Stimulated activated naive CD8-positive, alpha-beta T cell treated with anti-CD3 and anti-CD28 coated beads, Interleukin-15, Interleukin-2, amounts not matched to agents 100 ng/mL and 50 ng/mL, for 24 hours (primary cell): ENCODE results near the gene NR4A1.

Experiments
- H3K27ac Mint-ChIP-seq: one replicate; pipeline ENCODE4 v1.8.0; 2021; ENCODE audit warnings: mild to moderate bottlenecking, mixed read lengths
- H3K27me3 Mint-ChIP-seq: one replicate; pipeline ENCODE4 v1.8.0; 2021; ENCODE audit warnings: mixed read lengths
- H3K36me3 Mint-ChIP-seq: one replicate; pipeline ENCODE4 v1.8.0; 2021; ENCODE audit warnings: low read depth, mixed read lengths
- H3K4me1 Mint-ChIP-seq: one replicate; pipeline ENCODE4 v1.8.0; 2021; ENCODE audit warnings: low read depth, mixed read lengths
- H3K4me3 Mint-ChIP-seq: one replicate; pipeline ENCODE4 v1.8.0; 2021; ENCODE audit warnings: mild to moderate bottlenecking, mixed read lengths
- H3K9me3 Mint-ChIP-seq: one replicate; pipeline ENCODE4 v1.8.0; 2021; ENCODE audit warnings: mixed read lengths

NR4A1 gene

DNA sequence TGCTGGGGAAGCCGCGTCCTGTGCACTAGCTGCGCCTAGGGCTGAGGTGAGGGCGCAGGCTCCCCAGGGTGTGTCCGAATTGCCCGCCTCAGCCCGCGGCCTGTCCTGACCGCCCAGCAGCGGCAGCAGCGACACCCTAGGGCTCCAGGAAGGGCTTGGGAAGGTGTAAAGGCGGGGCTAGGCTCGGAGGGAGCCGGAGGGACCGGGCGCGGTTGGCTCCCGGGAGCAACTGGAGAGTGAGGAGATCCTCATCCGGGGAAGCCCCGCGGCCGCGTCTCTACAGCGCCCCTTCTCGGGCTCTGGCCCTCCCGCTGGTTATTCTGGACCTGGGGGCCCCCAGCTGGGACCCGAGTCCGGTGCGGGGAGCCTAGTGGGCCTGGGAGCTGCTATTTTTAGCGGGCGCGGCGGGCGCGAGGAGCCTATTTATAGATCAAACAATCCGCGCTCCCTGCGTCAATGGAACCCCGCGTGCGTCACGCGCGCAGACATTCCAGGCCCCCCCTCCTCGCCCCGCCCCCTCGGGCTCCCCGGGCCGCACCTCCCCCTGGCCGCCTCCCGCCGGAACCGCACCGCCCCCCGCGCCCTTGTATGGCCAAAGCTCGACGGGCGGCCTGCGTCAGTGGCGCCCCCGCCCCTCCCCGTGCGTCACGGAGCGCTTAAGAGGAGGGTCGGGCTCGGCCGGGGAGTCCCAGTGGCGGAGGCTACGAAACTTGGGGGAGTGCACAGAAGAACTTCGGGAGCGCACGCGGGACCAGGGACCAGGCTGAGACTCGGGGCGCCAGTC is at the start of gene NR4A1:
TSS of gene NR4A1 (plus strand) at position 685 of the 784 bp plus-strand sequence. CDS start 2,887 bp downstream, outside the sequence.
- H3K4me3 Mint-ChIP-seq = peak within 1 kb of the TSS; percentile 99
- no peaks in the 10 kb centered on the region for H3K27me3 Mint-ChIP-seq
- peaks cover 28% of the 10 kb centered on the region for H3K4me1 Mint-ChIP-seq
- H3K36me3 Mint-ChIP-seq = peaks cover 33% of the 10 kb centered on the region
- no peaks in the 10 kb centered on the region for H3K9me3 Mint-ChIP-seq
- peak within 1 kb of the TSS; percentile 95 for H3K27ac Mint-ChIP-seq

DNA sequence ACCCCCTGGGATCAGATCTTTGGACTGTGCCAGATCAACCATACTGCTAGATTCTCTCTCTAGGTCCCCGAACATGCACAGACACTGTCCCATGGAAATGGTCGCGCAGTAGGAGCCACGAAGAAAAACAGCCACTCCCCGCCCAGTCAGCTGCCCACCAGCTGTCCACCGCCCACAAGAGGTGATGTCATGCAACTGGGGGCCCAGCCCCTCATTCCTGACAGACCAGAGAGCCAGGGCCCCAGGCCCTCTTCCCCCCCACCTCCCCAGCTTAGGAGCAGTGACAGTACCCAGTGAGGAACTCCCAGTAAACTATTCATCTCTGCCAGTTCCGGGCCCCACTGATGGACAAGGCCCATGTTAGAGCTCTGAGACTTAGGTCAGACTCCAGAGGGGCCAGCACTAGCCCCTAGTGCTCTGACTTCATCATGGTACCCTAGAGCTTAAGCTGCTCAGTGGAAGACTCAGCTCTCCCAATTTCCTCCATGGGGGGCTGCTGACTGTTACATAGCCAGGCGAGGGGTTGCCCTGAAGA is 48.2 kb upstream of the NR4A1 start:
- peaks cover 3% of the 10 kb centered on the region for H3K27me3 Mint-ChIP-seq
- H3K4me3 Mint-ChIP-seq = no peak overlapping the region
- H3K4me1 Mint-ChIP-seq = peaks cover 26% of the 10 kb centered on the region
- H3K36me3 Mint-ChIP-seq = peaks cover 3% of the 10 kb centered on the region
- no peak overlapping the region for H3K27ac Mint-ChIP-seq
- no peaks in the 10 kb centered on the region for H3K9me3 Mint-ChIP-seq

DNA sequence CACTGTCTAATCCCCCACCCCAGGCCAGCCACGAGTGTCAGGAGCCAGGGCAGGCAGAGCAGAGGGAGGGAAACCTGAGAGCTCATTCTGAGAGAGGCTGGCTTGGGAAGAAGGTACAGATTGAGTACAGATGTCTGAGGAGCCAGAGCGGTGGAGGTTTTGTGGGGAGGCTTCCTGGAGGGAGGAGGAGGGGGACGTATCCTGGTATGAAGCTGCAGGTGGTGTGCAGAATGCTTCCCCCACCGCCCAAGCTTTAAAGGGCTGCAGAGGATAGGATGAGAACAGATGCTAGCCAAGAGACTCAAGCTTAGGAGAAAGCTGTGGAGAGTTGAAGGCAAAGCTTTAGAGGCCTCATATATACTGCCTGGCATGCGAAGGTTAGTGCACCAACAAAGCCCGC is 47.7 kb upstream of the NR4A1 start:
- peaks cover 31% of the 10 kb centered on the region for H3K4me1 Mint-ChIP-seq
- H3K27me3 Mint-ChIP-seq = peaks cover 3% of the 10 kb centered on the region
- H3K36me3 Mint-ChIP-seq = peaks cover 3% of the 10 kb centered on the region
- H3K4me3 Mint-ChIP-seq = no peak overlapping the region
- H3K27ac Mint-ChIP-seq = no peak overlapping the region
- no peaks in the 10 kb centered on the region for H3K9me3 Mint-ChIP-seq

DNA sequence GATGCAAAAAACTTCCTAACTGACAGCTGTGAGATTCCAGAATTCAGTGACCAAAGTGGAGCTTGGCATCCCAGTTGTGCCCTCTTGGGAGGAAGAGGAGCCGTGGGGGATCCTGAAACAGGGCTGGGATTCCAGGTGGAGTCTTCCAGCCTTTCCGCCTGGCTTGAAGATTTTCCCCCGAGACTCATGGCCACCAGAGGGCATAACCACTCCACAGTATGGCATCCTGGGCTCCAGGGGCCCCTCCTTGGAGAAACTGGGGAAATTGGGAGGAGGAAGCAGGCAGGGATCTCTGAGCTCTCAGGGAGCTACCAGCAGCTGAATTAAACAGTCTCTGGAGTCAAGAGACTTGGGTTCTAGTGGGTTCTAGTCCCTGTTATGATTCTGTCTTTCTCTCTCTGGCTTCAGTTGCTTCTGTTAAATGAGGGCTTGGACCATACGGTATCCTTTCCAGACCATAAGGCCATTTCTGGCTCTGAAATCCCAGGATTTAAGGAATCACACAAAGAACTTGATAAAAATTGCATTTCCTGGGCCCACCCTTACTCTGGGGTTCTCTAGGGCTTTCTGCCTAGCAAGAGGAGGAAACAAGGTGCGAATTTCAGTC is 47.1 kb upstream of the NR4A1 start:
- no peak overlapping the region for H3K27ac Mint-ChIP-seq
- H3K9me3 Mint-ChIP-seq = no peaks in the 10 kb centered on the region
- H3K27me3 Mint-ChIP-seq = peaks cover 3% of the 10 kb centered on the region
- no peak overlapping the region for H3K4me3 Mint-ChIP-seq
- H3K4me1 Mint-ChIP-seq = peaks cover 36% of the 10 kb centered on the region
- peaks cover 7% of the 10 kb centered on the region for H3K36me3 Mint-ChIP-seq

DNA sequence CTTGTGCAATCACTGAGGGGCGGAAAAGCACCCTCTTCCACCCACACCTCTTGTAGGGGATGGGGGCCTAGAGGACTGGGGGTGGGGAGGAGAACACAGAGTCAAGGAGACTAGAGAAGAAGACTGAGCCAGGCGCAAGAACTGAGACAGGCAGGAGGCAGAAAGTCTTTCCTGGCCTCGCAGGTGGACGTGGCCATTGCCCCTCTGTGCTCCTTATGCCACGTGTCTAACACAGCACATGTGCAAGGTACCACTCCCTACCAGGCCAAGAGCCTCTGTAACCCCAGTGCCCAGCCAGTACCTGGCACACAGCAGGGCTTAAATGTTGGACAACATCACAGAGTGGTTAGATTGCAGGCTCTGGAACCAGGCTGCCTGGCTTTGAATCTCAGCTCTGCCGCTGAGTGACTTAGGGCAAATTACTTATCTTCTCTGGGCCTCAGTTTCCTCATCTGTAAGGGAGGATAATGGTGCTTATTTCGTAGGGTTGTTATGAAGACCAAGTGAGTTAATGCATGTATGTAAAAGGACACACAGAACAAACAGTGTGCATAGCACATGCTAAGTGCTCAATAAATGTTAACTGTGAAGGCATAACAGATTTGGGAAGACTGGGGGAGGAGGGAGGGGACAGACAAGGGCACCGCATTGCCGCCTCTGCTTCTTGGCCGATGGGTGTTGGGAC is 45.9 kb upstream of the NR4A1 start:
- peaks cover 3% of the 10 kb centered on the region for H3K27me3 Mint-ChIP-seq
- H3K4me3 Mint-ChIP-seq = peak overlapping the region; percentile 27
- H3K27ac Mint-ChIP-seq = no peak overlapping the region
- H3K9me3 Mint-ChIP-seq = no peaks in the 10 kb centered on the region
- H3K36me3 Mint-ChIP-seq = peaks cover 7% of the 10 kb centered on the region
- H3K4me1 Mint-ChIP-seq = peaks cover 30% of the 10 kb centered on the region

DNA sequence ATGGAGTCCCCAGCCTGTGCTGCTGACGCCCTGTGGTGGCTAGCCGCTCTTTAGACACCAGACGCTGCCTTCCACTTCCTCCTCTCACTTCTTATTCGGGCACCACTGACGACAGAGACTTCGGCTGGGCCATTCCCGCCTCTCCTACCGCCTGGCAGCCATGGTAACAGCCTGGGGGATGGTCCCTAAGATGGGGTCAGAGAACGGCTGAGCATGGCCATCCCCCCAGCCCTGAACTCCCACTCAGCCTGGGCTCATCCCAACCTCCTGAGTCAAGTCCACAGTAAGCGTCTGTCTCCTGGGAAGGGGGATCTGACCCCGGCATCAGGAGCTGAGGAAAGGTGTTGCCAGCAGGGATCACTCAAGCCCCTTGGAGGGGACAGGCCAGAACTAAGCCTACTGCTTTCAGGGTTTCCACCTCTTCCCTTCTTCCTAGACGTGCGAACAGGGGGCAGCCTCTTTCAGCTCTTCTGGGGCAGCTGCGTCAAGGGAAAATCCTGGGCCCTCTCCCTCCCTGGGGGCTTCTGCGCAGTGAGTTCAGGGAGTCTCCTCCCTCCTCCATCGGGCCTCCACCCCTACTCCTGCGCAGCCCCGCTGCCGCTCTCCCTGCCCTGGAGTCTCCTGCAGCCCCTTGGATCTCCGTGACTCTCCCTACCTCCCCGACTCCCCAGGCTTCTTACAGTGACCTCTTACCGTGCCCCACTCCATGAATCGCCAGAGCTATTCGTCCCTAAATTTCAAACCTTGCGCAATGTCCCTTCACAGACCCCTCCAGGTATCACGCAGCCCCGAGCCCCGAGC is 45.1 kb upstream of the NR4A1 start:
- H3K4me3 Mint-ChIP-seq = peak overlapping the region; percentile 83
- peaks cover 30% of the 10 kb centered on the region for H3K4me1 Mint-ChIP-seq
- no peaks in the 10 kb centered on the region for H3K9me3 Mint-ChIP-seq
- H3K27ac Mint-ChIP-seq = peak overlapping the region; percentile 79
- H3K36me3 Mint-ChIP-seq = peaks cover 7% of the 10 kb centered on the region
- peaks cover 3% of the 10 kb centered on the region for H3K27me3 Mint-ChIP-seq

DNA sequence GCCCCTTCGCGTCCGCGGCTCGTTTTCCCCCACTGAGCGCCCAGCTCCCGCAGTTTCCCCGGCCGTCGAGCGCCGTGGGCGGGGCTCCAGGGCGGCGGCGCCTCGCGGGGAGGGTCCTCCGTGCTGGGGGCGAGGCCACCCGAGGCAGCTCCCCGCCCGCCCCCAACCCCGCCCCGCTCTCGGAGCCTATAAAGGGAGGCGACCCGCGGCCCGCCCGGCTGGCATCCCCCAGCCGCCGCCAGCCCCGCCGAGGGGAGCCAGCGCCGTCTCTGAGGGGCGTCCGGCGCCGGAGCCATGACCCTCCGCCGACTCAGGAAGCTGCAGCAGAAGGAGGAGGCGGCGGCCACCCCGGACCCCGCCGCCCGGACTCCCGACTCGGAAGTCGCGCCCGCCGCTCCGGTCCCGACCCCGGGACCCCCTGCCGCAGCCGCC is 44.5 kb upstream of the NR4A1 start, which contains the start of gene TAMALIN:
TSS of gene TAMALIN (plus strand) at position 221 of the 432 bp plus-strand sequence. CDS start at position 295, 74 bp downstream.
- peaks cover 3% of the 10 kb centered on the region for H3K27me3 Mint-ChIP-seq
- H3K4me3 Mint-ChIP-seq = peak within 1 kb of the TSS; percentile 89
- H3K36me3 Mint-ChIP-seq = peaks cover 7% of the 10 kb centered on the region
- H3K27ac Mint-ChIP-seq = peak within 1 kb of the TSS; percentile 86
- peaks cover 30% of the 10 kb centered on the region for H3K4me1 Mint-ChIP-seq
- no peaks in the 10 kb centered on the region for H3K9me3 Mint-ChIP-seq

DNA sequence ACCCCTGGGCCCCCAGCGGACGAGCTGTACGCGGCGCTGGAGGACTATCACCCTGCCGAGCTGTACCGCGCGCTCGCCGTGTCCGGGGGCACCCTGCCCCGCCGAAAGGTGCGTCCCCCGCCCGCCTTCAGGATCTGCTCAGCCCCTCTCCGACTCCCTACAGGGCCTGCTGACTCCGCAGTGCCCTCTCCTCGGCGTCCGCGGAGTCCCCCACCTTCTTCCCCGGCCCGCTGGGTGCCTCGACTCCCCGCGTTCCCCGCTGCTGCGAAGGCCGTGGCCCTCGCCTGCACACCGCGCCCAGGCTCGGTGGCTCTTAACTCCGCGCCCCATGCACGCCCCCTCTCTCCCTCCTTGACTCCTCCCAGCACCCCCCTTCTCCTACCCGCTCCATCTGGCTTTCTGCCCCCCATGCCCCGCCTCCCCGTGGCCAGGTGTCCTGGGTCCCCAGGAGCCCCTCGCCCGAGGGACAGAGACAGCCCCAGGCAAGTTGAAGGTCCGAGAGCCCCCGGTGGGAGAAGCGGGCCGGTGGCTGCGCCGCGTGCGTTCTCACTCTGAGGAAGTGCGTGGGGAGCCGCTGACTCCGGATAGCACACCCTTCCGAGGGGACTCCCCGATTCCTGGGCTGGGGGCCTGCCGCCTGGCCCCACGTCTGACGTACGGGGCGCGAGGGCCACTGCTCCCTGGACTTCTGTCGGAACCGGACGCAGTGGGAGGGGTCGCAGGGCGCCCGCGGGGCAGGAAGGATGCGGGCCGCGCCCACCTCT is 43.9 kb upstream of the NR4A1 start:
- H3K36me3 Mint-ChIP-seq = peaks cover 10% of the 10 kb centered on the region
- H3K27ac Mint-ChIP-seq = peak overlapping the region; percentile 86
- peak overlapping the region; percentile 89 for H3K4me3 Mint-ChIP-seq
- H3K4me1 Mint-ChIP-seq = peaks cover 30% of the 10 kb centered on the region
- peaks cover 3% of the 10 kb centered on the region for H3K27me3 Mint-ChIP-seq
- no peaks in the 10 kb centered on the region for H3K9me3 Mint-ChIP-seq

DNA sequence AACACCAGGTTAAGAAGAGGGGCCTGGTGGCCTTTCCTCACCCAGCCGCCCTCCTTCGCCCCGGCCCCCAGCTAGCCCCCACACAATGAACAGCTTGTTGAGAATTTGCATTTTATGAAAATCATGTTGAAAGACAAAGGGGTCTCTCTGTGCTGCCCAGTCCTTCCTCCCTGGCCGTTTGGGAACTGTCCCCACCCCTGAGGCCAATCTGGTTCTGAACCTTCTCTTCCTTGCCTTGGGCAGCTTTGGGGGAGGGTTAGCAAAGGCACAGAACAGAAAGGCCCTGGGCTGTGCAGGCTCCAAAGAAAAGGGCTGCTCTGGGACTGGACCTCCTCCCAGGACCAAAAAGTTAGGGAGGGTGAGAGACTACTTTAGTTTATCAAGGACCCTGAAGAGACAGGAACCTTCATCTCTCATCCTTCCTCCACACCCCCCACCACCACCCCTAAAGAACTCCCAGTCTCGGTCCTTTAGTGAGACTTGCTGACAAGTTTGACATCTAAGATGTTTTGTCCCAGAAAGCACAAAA is 43.2 kb upstream of the NR4A1 start:
- peaks cover 30% of the 10 kb centered on the region for H3K4me1 Mint-ChIP-seq
- H3K27me3 Mint-ChIP-seq = peaks cover 3% of the 10 kb centered on the region
- peaks cover 10% of the 10 kb centered on the region for H3K36me3 Mint-ChIP-seq

DNA sequence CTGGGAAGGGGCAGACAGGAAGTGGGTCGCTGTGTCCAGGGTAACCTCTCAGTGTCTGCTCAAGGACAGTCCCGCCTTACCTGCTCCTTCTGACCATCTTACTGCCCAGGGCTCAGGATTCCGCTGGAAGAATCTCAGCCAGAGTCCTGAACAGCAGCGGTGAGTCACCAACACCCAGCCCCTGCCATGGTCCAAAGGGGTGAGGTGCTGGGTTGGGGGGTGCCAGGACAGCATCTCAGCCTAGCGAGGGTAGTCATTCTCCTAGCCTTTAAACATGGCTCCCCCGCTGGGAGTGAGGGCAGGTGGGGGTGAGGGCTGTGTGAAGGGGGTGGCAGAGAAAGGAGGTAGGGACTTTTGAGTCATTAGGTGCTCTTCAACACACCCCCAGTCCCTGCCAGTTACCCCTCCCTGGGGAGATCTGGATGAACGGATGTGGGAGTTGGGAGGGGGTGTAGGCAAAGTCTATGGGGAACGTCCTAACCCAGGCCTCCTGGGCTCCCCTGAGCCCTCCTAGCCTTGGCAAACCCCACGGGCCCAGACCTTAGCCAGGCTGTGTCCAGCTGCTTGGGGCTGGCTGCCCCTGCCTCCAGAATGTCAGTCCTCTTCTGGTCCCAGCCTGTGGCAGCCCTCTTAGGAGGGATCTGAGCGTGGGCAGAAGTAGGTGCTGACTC is 42.0 kb upstream of the NR4A1 start:
- H3K36me3 Mint-ChIP-seq = peaks cover 20% of the 10 kb centered on the region
- peaks cover 3% of the 10 kb centered on the region for H3K27me3 Mint-ChIP-seq
- peaks cover 30% of the 10 kb centered on the region for H3K4me1 Mint-ChIP-seq
- no peaks in the 10 kb centered on the region for H3K9me3 Mint-ChIP-seq
- H3K4me3 Mint-ChIP-seq = no peak overlapping the region
- no peak overlapping the region for H3K27ac Mint-ChIP-seq

More for the DNA sequence above, 43.2 kb upstream of the NR4A1 start:
- Mint-ChIP-seq H3K27ac (peak overlapping the region; percentile 86), H3K9me3 (no peaks in the 10 kb centered on the region), H3K4me3 (peak overlapping the region; percentile 89)

DNA sequence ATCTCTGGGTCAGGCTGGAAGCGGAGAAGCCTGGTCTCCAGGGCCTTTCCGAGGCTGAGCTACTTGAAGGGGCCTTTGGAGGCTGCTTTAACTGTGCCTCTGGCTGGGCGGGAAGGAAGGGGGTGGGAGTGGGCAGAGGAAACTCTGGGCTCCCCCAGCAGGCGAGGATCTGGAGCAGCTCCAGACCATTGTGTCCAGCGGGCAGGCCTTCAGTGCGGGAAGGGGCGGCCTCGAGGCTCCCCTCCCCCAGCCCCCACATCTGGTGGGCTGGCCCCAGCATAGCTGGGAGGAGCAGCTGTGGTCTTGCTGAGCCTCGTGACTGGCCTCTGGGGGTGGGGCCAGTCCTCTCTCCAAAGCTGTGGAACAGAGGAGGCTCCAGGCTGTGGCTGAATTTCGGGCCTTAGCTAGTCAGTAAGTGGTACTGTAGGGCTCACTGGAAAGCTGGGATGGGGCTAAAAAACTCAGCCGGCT is 41.1 kb upstream of the NR4A1 start:
- peaks cover 3% of the 10 kb centered on the region for H3K27me3 Mint-ChIP-seq
- no peaks in the 10 kb centered on the region for H3K9me3 Mint-ChIP-seq
- H3K4me3 Mint-ChIP-seq = no peak overlapping the region
- H3K36me3 Mint-ChIP-seq = peaks cover 23% of the 10 kb centered on the region
- peaks cover 30% of the 10 kb centered on the region for H3K4me1 Mint-ChIP-seq
- H3K27ac Mint-ChIP-seq = no peak overlapping the region

DNA sequence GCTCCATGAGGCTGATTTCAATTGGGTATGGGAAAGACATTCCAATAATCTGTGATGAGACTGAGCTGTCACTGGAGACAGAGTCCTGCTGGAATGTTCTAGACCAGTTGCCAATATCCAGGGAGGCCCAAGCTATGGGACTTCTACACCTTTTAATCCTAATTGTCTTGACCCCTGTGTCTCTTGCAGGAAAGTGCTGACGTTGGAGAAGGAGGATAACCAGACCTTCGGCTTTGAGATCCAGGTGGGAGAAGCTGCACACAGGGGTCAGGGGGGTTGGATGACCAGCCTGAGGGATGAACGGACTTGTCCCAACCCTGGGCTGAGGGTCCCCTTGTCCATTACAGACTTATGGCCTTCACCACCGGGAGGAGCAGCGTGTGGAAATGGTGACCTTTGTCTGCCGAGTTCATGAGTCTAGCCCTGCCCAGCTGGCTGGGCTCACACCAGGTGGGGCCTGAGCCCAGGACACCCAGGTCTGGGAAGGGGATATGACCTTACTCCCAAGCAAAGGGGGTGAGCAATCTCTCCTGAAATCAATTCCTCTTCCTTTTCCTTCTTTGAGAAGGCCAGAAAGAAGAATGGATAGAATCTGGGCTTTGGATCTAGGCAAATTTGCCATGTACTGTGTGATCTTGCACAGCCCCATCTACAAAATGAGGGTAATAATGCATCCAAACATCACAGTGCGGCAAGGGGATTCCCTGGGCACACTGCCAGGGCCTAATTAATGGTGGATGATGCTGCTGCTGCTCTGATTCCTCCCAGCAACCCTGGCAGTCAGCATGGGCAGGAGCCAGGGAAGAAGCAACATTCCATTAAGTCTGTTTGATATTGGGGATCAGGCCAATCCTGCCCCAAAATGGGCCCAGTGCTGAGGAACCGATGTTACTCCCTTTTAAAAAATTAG is 40.3 kb upstream of the NR4A1 start:
- H3K27me3 Mint-ChIP-seq = no peaks in the 10 kb centered on the region
- H3K9me3 Mint-ChIP-seq = no peaks in the 10 kb centered on the region
- H3K27ac Mint-ChIP-seq = no peak overlapping the region
- H3K36me3 Mint-ChIP-seq = peaks cover 23% of the 10 kb centered on the region
- H3K4me3 Mint-ChIP-seq = no peak overlapping the region
- peaks cover 23% of the 10 kb centered on the region for H3K4me1 Mint-ChIP-seq
